Smooth muscle cell of bladder (primary cell): ENCODE measurements around the gene ZNF207. TPM values are rescaled to one million over a fixed set of nuclear protein-coding genes. Genes with fewer than 3 reads are reported as not detected.

Source experiments
- total RNA-seq: library from RNA; depleted of rRNA; stranded (reverse); fragments of >200 nt; gene quantifications from 2 replicates; pipeline ENCODE4 v1.2.3, GENCODE V29; 2014

ZNF207 gene
- total RNA-seq = 72.4 and 78.9 TPM in 2 replicates

GRCh38 chr17:32349854-32350665 lies at the start of gene ZNF207:
ZNF207 (plus strand) TSS chr17:32350157; CDS start chr17:32350286, 129 bp downstream.

GRCh38 chr17:32341857-32342602 lies 7.9 kb upstream of the ZNF207 start, which contains the start of gene C17orf75:
C17orf75 (minus strand) TSS chr17:32342173; CDS start chr17:32342139, 34 bp downstream.

Other genes with a start within 250 kb of the ZNF207 start
- 40.5 and 43.2 TPM in 2 replicates for gene RHOT1, start 207.7 kb upstream of the ZNF207 start, total RNA-seq
- under 0.01 TPM in 2 replicates for gene RHBDL3, start 84.3 kb upstream of the ZNF207 start, total RNA-seq
- 17.1 and 19.1 TPM in 2 replicates for gene C17orf75, start 8.0 kb upstream of the ZNF207 start, total RNA-seq
- 76.4 and 84.8 TPM in 2 replicates for gene PSMD11, start 94.4 kb downstream of the ZNF207 start, total RNA-seq
- gene CDK5R1, start 136.8 kb downstream of the ZNF207 start, total RNA-seq = 0.28 and 0.55 TPM in 2 replicates